Left lobe of liver (tissue), 2 donors: ENCODE measurements around the gene DOCK11. TPM values are rescaled to one million over a fixed set of nuclear protein-coding genes. Genes with fewer than 3 reads are reported as not detected.

Source experiments
- ATAC-seq: fragments of 200-7000 bp; cut with Tn5 transposase; one replicate; pipeline ENCODE4 v1.9.1; 2020; ENCODE audit warnings: mild to moderate bottlenecking, moderate library complexity
- DNase-seq: peaks from one replicate; pipeline ENCODE4 v3.0.0-alpha.2; 2020; ENCODE audit warnings: low spot score
- total RNA-seq: library from RNA; stranded (reverse); gene quantifications from one replicate; pipeline ENCODE4 v1.2.1, GENCODE V29; 2021
- donor health status: DM: no; HTN: no; CAD: no; lungs with moderate emphysema.
- donor health status: DM: no; HTN: yes; CAD: no.

Gene DOCK11
- total RNA-seq, 1 donor from 2014 or later = 2.1 TPM

DNA sequence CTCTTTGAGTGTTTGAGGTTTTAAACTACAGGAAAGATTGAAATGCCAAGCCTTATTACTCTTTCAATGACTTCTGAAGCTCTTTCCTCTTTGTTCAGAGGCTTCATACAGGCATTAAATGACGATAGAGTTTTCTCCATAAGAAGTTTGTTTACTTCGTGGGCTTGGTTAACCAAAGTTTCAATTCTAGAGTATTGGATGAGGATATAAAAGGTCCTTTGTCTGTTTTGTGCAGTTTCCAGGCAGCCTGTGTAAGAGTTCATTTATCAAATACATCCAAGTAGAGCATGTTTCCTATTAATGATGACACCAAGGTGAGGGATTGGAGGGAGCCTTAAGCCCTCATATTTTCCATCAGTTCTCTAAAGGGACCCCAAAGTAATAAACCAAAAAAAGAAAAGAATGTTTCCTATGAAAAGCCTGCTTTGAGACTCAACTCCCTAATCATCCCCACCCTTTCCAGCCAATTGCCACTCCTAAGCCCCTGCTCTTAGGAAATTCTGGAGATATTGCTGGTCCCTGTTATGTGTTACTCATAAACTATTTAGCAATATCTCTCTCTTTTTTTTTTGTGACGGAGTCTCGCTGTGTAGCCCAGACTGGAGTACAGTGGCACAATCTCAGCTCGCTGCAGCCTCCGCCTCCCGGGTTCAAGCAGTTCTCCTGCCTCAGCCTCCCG is 125.6 kb downstream of the DOCK11 start:
- ATAC-seq = no peak
- DNase-seq = no peak

DNA sequence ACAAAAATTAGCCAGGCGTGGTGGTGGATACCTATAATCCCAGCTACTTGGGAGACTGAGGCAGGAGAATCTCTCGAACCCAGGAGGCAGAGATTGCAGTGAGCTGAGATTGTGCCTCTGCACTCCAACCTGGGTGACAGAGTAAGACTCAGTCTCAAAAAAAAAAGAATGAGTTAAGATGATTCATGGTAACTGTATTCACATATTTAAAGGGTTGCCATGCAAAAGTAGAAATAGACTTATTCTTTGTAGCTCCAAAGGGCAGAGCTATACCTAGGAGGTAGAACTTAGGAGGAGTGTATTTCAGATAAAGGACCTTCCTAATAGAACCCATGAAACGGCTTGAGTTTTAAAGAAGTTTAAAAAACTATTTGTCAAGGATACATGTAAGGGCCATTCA is 127.4 kb downstream of the DOCK11 start:
- ATAC-seq (no peak), DNase-seq (no peak)

DNA sequence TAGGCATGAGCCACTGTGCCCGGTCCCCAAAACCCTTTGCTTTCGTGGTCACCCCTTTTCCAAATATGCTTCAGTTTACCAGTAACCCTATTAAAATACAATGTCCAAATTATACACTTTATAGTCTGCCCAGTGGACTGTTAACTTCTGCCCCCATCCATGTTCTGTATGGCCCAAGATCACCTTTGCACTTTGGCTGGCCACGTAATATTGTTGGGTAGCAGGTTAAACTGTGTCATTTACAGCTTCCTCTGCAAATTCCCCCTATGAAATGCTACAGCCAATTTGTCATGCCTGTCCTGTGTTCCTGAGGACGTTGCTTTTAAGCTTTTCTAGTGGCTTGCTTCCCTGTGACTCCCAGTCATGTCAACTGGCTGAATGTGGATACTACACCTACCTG is 130.7 kb downstream of the DOCK11 start:
- DNase-seq (peak; percentile 58), ATAC-seq (peak; percentile 94)

DNA sequence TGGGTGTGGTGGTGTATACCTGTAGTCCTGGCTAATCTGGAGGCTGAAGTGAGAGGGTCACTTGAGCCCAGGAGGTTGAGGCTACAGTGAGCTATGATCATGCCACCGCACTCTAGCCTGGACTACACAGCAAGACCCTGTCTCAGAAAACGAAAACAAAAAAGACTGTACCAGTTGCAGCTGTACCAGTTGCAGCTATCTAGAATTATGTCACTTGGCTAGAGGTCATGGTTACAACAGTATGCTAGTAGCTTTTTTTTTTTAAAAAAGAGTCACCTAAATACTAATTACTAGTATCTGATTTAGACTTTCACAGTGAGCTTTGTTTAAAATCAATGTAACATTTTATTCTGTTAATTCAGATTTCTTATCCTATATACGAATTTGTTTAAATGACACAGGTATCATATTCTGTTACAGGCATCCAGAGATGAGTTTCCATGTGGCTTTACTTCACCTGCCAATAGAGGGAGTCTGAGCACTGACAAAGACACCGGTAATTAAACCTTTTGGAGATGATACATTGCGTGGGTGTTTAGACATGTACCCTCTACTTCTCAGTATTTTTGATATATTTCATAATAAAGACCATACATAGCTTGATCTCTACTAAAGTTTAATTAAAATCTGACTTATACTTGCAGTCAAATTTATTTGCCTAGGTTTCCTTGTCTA is 131.6 kb downstream of the DOCK11 start:
- ATAC-seq = peak; percentile 81
- DNase-seq = no peak

DNA sequence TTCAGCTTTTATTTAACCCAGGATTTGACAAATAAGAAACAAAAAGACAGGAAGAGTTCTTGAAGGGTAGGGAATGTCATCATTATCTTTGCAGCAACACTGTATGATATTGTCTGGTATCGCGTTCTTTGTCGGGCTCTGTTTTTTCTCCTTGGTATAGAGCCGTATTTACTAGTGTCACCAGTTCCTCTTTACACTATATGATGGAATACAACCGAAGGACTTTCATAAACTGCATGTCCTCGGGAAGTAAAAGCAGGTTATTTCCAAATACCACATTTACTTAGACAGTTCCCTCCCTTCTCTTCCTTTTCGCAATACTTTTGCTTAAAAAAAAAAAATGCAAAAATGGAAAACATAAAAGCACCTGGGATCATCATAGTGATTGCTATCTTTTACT is 135.2 kb downstream of the DOCK11 start:
- DNase-seq (no peak), ATAC-seq (no peak)

DNA sequence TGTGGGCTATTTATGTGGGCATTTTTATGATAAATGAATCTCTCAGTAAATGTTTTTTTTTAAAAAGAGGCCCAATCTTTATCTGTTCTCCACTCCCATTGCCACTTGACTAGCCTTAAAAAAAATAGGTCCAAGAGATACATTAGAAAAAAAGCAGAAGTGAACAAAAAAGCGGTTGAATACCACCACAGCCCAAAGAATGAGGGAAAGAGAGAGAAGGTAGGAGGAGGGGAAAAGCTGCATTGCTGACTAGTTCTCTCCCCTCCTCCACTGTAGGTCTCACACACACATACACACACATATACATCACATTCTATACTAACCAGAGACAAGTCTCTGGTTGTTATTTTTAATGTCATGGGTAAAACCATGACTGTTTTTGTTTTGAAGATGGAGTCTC is 136.0 kb downstream of the DOCK11 start:
- DNase-seq (no peak), ATAC-seq (no peak)

DNA sequence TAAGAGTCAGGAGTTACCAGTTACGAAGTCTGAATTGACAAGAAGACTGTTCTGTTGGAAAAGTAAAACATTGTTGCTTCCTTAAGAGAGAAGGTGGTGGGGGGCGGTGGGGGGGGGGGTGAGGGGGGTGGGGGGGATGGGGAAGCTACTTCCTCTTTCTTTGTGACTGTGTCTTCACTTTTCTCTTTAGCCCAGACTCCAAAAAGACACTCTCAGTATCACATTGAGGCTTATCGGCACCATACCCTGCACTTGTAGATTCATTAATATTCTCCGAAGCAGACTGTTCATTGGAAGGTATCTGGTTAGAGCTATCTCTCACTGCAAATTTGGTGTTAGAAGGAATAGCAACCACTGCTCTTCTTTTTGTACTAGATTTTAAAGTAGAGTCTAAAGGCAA is 137.2 kb downstream of the DOCK11 start:
- ATAC-seq (no peak), DNase-seq (no peak)

DNA sequence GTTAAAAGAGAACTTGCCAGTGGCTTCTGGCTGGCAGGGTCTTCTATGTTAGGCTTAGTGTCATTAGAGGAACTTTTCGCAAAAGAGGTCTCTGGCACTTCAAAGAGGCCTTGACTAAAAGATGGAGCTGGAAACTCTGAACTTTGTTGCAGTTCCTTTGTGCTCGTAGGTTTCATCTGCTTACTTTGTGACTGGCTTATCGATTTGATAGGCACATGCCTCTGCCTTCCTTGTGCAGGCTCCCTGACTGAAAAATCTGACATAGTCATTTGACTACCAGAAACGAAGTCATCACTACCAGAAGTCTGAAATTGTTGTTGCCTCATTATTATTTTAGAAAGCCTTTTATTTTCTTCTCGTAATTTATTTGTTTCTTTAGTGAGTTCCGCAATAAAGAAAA is 137.9 kb downstream of the DOCK11 start:
- no peak for DNase-seq
- no peak for ATAC-seq

DNA sequence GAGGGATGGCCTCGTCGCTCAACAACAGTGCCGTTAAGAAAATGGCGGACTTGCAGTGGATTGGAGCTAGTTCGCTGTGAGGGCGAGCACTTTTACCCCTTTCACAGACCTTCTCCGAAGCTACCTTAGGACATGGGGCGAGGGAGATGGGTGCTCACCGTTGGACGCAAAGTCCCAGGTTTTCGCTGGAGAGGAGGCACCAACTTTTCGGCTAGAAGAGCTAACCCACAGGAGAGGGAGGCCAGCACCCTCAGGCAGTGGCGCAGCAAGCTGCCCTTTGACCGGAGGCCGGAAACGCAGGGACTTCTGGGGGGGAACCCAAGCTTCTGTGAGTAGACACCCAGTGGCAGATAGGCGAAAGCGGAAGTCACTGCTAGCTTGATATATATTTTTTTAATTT is 138.7 kb downstream of the DOCK11 start:
- no peak for ATAC-seq

DNA sequence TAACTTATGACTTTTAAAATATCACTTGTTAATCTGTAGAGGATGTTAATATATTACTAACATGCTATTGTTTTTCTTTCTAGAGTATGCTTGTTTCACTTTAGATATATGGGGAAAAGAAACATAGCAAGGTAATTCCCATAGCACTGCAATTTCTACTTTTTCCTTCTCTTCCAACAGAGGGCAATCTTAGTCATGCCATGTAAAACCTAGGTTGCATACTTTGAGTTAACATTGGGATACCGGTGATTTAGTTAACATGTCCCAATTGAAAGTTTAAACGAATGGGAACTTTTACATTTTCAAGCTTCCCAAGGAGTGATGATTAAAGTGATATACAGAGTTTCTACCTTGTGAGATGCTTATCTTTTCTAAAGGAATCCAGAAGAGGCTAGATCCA is 142.4 kb downstream of the DOCK11 start:
- peak; percentile 73 for ATAC-seq
- no peak for DNase-seq

More for the DNA sequence above, 138.7 kb downstream of the DOCK11 start:
- DNase-seq = no peak

DNA sequence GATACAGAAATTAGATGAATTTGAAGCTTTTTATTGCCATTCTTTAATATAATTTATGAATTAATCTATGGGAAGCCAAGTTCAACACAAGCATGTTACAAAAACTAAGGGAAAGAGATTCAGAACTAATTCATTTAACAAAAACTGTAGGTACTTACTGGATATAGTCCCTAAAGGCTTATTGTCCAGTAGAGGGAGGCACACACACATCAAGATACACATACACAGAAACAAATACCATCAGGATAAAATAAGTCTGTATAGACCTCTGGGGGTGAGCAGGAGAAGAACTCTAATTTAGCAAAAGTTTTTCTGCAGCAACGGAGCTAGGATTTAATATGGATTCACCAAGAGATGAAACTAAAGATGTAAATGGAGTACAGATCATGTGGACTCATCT is 148.8 kb downstream of the DOCK11 start:
- ATAC-seq (peak; percentile 91), DNase-seq (no peak)

DNA sequence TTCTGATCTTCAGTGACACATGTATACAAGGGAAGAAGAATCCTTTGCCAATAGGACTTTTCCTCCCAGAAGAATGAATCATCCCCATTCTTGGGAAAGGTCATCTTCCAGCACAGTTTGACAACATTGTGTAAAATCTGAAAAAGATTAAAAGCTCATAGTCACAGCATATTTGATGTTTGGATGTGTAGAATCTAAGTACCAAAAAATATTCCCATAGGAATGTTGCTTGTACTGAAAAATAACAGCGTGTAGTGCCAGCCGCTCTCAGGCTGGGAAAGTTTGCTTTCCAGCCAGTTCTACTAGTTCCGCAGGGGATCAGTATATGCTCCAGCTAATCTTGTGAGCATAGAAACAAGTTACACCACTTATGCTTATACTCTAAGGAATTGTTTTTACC is 157.1 kb downstream of the DOCK11 start:
- DNase-seq (no peak), ATAC-seq (no peak)

DNA sequence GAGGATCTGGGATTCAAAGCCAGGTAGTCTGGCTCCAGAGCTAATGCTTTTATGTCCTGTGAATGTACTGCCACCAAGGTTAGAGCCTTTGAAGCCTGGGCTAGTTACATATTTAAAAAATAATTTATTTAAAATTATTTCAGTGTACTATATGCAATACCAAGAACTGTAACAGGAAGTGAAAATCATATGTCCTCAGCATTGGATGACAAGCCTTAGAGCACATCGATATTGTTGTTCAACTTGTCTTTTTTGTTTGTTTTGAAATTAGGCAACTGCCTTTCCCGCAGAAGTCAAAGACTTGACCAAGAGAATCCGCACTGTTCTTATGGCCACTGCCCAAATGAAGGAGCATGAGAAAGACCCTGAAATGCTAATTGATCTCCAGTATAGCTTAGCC is 158.7 kb downstream of the DOCK11 start:
- ATAC-seq = peak; percentile 34

DNA sequence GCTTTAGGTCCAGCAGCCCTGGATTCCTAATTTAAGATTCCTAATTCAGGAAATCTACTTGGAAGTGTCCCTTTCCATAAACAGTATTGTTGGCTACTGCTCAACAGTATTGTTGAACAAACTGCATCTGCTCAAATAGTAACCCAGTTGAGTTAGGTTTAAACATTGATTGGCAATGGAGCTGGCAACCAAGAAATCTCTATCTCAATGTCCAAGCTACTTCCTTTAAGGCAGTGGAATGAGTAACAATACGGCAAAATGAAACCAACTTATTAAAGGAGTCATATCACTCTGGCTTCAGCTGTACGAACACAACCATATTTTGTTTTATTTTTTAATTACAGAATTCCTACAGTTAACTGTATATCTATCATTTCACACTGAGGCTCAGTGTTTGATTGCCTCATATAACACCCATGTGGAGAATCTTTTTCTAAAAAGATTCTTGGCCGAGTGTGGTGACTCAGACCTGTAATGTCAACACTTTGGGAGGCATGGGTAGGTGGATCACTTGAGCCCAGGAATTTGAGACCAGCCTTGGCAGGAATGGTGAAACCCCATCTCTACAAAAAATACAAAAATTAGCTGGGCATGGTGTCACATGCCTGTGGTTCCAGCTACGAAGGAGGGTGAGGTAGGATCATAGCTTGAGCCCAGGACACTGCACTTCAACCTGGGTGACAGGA is 160.1 kb downstream of the DOCK11 start:
- peak; percentile 60 for ATAC-seq
- no peak for DNase-seq

More for the DNA sequence above, 158.7 kb downstream of the DOCK11 start:
- DNase-seq = no peak

DNA sequence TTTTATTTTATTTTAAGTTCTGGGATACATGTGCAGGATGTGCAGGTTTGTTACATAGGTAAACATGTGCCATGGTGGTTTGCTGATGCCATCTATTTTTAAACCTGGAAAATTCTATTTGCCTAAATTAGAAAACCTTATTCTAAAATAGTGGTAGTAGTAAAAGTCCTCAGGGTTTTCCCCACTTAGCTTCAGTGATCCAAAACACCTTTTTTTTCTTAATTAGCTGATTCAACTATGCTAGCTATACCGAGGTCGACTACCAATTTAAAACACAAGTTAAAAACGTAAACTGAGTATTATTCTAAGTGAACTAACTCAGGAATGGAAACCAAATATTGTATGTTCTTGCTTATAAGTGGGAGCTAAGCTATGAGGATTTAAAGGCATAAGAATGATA is 161.8 kb downstream of the DOCK11 start:
- no peak for DNase-seq
- ATAC-seq = no peak

DNA sequence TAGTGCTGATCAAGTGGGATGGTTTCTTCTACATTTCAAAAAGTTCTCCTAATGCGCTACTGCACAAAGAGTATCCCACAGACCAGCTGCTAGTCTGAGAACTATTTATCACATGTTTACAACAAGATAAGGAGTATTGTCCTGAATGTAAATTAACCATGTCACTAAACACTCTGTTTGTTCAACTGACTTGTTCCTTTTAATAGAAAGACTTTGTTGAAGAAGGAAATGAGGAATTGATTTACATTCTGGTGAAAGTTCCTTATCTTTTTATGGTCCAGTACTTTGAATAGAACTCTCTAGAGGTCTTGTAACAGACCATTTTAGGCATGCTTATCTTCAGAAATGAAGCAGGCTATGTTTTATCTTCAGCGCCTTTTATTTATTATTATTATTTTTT is 164.5 kb downstream of the DOCK11 start:
- no peak for DNase-seq
- ATAC-seq = no peak

DNA sequence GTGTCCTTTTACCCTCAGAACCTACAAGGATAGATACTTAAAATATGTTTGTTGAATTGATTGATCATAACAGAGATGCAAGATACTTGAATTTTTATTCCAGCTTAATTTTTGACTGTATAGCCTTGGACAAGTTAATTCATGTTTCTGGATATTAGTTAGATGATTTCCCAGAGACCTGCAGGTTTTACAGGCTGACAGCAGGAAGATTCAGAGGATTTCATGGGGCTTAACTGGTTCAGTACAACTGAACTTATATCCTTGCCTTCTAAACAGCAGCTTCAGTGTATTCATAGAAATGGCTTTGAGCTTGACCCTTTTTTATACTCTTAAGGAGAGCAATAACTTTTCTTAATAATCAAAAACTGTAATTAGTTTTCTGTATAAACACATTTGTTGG is 169.6 kb downstream of the DOCK11 start:
- no peak for ATAC-seq
- no peak for DNase-seq

DNA sequence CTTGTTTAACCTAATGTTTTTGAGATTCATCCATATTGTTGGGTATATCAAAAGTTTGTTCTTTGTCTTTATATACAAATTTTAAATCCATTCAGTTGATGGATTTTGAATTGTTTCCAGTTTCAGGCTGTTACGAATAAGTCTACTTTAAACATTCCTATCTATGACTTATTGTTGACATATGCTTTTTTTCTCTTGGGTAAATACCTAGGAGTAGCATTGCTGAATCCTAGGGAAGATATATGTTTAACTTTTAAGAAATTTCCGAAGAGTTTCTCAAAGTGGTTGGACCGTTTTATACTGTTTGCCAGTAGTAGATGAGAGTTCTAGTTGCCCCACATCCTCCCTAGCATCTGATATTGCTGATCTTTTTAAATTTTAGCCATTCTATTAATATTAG is 170.9 kb downstream of the DOCK11 start:
- DNase-seq (no peak), ATAC-seq (no peak)

DNA sequence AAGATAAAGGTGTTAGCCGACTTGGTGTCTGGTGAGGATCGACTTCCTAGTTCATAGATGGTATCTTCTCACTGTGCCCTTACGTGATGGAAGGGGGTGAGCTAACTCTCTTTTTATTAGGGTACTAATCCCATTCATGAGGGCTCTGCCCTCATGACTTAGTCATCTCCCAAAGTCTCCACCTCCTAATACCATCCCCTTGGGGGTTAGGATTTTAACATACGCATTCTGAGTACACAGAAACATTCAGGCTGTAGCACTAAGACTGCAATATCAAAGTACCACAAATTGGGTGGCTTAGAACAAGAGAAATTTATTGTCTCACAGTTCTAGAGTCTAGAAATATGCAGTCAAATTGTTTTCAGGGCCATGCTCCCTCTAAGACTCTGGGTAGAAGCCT is 173.8 kb downstream of the DOCK11 start:
- DNase-seq = no peak
- ATAC-seq = no peak

DNA sequence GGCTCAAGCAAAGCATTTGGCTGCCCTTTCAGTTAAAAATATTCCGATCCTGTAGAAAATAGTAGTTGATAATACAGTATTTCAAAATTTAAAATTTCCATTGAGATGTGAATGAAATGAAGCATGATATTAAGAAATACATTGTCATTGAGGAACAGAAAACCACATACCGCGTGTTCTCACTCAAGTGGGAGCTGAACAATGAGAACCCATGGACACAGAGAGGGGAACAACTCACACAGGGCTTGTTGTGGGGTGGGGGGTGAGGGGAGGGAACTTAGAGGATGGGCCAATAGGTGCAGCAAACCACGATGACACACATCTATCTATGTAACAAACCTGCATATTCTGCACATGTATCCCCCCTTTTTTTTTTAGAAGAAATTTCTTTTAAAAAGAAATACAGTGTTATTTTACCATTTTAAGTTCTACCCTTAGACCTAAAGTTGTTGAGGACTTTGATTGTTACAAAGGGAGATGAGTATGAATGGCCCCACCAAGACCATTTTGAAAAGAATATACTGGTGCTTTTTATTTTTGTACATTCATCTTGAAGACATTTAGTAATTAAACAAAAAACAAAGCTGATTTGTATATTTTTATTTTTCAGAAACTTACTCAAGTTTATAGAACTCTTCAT is 179.8 kb downstream of the DOCK11 start:
- DNase-seq (no peak), ATAC-seq (no peak)

DNA sequence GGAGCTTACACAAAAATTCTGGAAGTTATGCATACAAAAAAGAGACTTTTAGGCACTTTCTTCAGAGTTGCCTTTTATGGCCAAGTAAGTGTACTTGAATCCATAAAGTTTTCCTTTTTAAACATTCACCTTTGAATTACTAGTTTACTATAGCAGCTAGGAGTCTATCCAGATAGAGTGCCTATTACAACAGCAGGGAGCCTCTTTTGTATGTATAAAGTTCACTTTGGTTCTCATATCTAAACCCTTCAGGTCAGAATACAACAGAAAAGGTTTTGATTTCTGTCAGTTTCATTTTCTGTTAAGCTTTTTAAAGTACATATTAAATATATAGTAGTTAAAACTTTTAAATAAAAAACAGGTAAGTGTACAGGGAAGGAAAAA is 180.3 kb downstream of the DOCK11 start:
- peak; percentile 84 for ATAC-seq
- DNase-seq = no peak

DNA sequence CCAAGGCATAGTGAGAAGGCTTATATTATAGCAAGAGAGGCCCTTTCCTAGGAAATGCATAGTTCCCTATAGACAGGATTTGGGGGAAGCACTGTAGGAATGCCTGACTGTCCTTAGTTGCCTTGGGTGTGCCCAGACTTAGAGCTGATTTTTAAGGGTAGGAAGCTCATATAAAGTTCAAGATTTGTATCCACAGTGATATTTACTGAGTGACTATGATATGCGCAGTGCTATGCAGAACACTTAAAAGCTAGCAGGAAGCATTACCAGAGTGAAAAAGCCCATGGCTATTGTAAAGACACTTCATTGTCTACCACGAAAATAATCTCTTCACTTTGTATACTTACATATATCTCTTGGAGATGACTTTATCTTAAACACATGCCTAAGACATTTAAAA is 181.7 kb downstream of the DOCK11 start:
- ATAC-seq (no peak), DNase-seq (no peak)
